ENCODE results near the gene PIM1. TPM values are rescaled to one million over a fixed set of nuclear protein-coding genes. Genes with fewer than 3 reads are reported as not detected.

The PIM1 gene
- total and polyA plus RNA-seq, 9 of the 15 experiments (the other 6 are each of a cell fraction or from before 2014, with no cell fraction given) = 19.0 to 789 (median 212) TPM

DNA sequence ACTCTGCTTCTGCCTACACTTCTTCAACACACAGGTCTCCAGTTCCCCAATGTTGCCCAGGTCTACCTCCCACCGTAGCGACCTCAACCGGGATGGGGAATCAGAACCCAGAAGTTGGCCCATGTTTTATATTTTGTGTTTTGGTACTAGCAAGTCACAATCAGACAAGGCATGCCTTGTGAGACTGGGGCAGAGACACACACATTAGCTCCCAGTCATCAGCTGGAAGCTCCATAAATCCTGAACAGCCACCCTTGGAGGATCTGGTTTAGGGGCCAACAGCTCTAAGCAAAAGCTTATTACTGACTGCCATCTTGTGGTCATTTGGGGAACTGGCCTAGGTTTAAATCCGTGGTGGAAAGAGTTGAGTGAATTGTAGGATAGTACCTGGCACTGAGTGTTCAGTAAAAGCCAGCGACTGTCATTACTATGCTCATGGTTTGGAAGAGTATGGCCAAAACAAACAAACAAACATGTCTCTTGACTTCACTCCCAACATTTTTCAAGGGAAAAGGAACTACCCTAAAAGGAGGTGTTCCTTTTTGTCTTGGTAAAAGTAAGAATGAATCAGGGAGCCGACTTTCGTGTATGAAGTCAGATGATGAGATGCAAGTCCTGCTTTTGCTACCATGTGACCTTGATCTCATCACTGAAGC is 40.5 kb downstream of the PIM1 start (continued):
- peak; percentile 72 to 78; a peak in 3 of 4 replicates for TF ChIP-seq ARNT (IDR thresholded peaks at IDR 0.05)
- TF ChIP-seq ZNF318 (IDR thresholded peaks at IDR 0.05; ENCODE audit: borderline replicate concordance in 1 of 2, low read depth in 1 of 2) = 0 out of 4 replicates have a peak, but pooled peaks of 1 of the 2 experiments have one; percentile 17
- TF ChIP-seq ARID2 (IDR thresholded peaks at IDR 0.05) = peak; percentile 100
- peak; percentile 44; the same call in 1 of the 2 replicates for TF ChIP-seq SMARCE1 (IDR thresholded peaks at IDR 0.05)
- peak; percentile 79; the same call in 1 of the 2 replicates for TF ChIP-seq HDGF (IDR thresholded peaks at IDR 0.05)
- peak; percentile 15; the same call in 1 of the 2 replicates for TF ChIP-seq RAD51 (IDR thresholded peaks at IDR 0.05; ENCODE audit: borderline replicate concordance, low read depth)
- TF ChIP-seq BRD9 (IDR thresholded peaks at IDR 0.05; ENCODE audit: low read depth, partially characterized antibody) = peak; percentile 98
- TF ChIP-seq NRF1 (conservative IDR thresholded peaks at IDR 0.05 in 1 of 2, IDR thresholded peaks at IDR 0.05 in 1 of 2) = 0 out of 4 replicates have a peak, but pooled peaks of 1 of the 2 experiments have one; percentile 13
- TF ChIP-seq DACH1 (IDR thresholded peaks at IDR 0.05; ENCODE audit: partially characterized antibody) = peak; percentile 89
- no peak for TF ChIP-seq ZNF174 (CRISPR knock-in tag; IDR thresholded peaks at IDR 0.05)
- peak; percentile 38; the same call in 1 of the 2 replicates for TF ChIP-seq L3MBTL2 (IDR thresholded peaks at IDR 0.05)
- TF ChIP-seq NFRKB (IDR thresholded peaks at IDR 0.05; ENCODE audit: low read depth) = 0 out of 2 replicates have a peak, but pooled peaks have one; percentile 24
- peak in 1 of 2 experiments; percentile 52; a peak in 1 of 4 replicates for TF ChIP-seq SIN3A (IDR thresholded peaks at IDR 0.05; ENCODE audit: borderline replicate concordance in 2 of 2, control insufficient read depth in 1 of 2, low read depth in 2 of 2, low read length in 2 of 2)
- no peak for TF ChIP-seq ZNF707 (CRISPR knock-in tag; conservative IDR thresholded peaks at IDR 0.05)
- no peak for TF ChIP-seq ZNF77 (CRISPR knock-in tag; IDR thresholded peaks at IDR 0.05)
- peak; percentile 75 for TF ChIP-seq ZBTB33 (CRISPR knock-in tag; IDR thresholded peaks at IDR 0.05)
- TF ChIP-seq SPI1 (IDR thresholded peaks at IDR 0.05; ENCODE audit: borderline replicate concordance, low read depth, low read length) = peak; percentile 15; the same call in 1 of the 2 replicates
- peak; percentile 81 for TF ChIP-seq TARDBP (IDR thresholded peaks at IDR 0.05)
- no peak for TF ChIP-seq ZNF41 (CRISPR knock-in tag; conservative IDR thresholded peaks at IDR 0.05)
